ENCODE results near the gene RAPGEF3.
A peak's percentile ranks its signal among the peaks of the same experiment; 100 is the strongest.

The RAPGEF3 gene

GRCh38 chr12:47718531-47718930, 40.1 kb downstream of the RAPGEF3 start:
- DNase-seq (ENCODE audit: low read depth): no peak

GRCh38 chr12:47717443-47718193, 41.1 kb downstream of the RAPGEF3 start:
- peak; percentile 31 for DNase-seq (ENCODE audit: low read depth)

GRCh38 chr12:47717046-47717442, 41.6 kb downstream of the RAPGEF3 start:
- DNase-seq (ENCODE audit: low read depth): no peak

DNA sequence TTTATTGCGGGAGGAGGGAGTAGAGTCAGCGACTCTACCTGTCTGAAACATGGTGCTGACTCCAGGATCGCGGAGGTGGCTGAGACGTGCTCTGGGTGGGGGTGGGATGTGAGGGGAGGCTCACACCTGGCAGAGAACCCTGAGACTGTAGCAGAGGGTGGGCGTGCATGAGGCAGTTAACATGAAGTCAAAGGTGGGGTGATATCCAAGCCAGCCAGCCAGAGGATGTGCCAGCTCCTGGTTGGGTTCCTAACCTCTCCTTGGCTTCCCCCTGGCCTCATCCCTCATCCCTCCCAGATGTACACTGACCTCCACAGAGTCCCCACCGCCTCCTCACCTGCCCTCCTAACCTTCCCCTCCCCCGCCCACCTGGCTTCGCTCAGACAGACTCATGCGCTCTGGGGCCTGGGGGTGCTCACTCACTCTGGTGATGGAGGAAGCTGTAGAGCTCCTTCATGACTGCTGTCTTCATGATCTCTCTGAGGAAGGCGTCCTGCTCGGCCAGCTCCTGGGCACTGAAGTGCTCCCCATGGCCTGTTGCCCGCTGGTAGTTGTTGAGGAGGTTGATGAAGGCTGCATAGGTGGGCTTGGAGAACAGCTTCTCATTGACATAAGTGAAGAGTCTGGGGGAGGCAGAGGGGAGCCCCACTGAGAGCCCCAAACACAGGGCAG, 42.7 kb downstream of the RAPGEF3 start:
- no peak for DNase-seq (ENCODE audit: low read depth)

DNA sequence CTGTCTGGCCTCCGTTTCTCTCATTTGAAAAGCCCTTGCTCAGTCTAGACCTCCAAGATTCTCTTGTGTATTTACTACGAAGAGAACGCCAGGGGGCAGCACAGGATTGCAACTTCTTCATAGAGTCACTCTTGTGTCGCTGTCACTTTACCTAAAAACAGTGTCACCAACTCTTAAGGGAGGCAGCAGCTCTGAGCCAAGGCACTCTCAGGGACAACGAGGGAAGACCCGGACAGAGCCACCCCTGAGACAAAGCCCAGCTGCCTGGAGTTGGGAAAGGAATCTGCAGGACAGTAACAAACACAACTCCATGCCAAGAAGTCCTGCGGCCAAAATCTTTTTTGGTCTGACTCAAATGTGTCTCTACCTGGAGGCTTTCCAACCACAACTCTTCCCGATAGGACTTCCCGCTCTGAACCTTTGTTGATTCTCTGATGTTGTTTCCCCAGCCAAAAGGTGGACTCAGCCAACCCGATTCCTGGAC, 43.2 kb downstream of the RAPGEF3 start:
- peak; percentile 60 for DNase-seq (ENCODE audit: low read depth)

GRCh38 chr12:47714826-47715386, 43.8 kb downstream of the RAPGEF3 start:
- no peak for DNase-seq (ENCODE audit: low read depth)

DNA sequence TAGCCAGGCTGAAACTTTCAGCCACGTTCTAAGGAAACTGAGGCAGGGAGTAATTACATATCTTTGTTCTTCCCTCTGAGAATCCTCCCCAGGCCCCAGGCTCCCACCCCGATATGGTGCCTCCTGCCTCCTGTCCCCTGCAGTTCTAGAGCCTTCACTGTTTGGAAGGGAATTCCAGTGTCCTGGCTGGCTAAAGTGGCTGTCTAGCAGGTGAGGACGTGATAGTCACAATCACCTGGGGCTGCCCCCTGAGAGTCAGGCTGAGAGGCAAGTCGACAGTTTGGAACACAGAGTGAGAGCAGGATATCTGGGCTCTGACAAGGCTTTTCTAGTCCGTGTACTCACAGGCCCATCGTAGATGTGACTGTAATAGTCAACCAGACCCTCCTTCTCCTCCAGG, 46.5 kb downstream of the RAPGEF3 start:
- no peak for DNase-seq (ENCODE audit: low read depth)

DNA sequence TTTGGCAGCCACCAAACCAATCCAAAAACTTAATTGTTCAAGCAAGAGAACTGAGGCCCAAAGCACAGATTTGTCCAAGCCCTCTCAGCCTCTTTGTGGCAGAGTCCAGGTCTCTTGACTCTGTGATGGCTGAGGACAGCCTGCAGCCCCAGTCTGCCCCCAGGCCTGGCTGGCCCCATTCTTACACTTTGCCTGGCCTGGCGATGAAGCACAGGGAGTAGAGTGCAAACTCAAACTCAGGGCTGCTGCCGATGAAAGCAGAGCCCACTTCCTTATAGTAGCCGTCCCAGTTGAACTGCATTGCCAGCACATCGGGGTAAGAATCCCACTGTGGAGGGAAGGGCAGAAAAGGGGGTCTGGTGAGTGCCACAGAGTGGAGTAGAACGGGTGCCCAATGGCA, 47.2 kb downstream of the RAPGEF3 start:
- DNase-seq (ENCODE audit: low read depth): no peak

GRCh38 chr12:47710278-47710677, 48.4 kb downstream of the RAPGEF3 start:
- no peak for DNase-seq (ENCODE audit: low read depth)

- DNase-seq (ENCODE audit: low read depth): no peak
Observed at GRCh38 chr12:47709671-47710070, 49.0 kb downstream of the RAPGEF3 start.

DNA sequence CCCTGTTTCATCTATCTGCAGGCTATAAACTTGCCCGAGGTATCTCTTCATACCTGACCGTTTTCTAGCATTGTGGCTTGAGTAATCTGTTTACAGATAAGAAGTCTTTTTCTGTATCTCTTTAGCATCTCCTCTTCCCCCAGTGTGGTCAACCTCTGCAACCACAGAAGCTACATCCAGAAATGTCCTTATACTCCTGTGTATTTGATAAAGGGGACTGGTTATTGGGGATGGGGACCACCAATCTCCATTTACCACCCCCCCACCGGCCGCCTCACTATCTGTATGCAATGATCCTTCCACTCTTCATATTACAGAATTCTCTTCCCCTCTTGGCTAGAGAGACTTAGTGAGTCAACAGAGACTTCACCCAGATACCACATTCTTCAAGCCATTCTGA, 49.4 kb downstream of the RAPGEF3 start:
- no peak for DNase-seq (ENCODE audit: low read depth)

GRCh38 chr12:47707905-47708543, 50.7 kb downstream of the RAPGEF3 start:
- DNase-seq (ENCODE audit: low read depth): no peak

- DNase-seq (ENCODE audit: low read depth): no peak
Observed at GRCh38 chr12:47707355-47707754, 51.3 kb downstream of the RAPGEF3 start.

GRCh38 chr12:47705566-47706425, 52.9 kb downstream of the RAPGEF3 start, which contains the start of gene RPAP3:
RPAP3 (minus strand) TSS chr12:47706030; CDS start chr12:47702840, 3,190 bp downstream.
- peak; percentile 97 for DNase-seq (ENCODE audit: low read depth)

DNA sequence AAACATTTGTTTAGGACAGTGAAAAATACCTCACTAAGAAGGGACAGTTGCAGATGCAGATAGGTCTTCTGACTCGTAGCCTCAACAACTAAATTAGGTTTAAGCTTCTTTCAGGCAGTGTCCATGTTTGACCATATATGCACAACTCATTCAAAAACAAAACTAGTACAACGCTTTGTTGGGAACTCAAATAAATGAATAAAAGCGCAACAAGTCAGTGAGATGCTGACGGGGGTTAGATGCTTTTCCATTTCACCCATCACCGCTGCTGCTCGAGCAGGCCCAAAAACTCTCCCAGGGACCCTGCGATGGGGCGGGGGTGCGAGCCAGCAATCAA, 53.5 kb downstream of the RAPGEF3 start:
- no peak for DNase-seq (ENCODE audit: low read depth)

GRCh38 chr12:47704719-47705118, 54.0 kb downstream of the RAPGEF3 start:
- no peak for DNase-seq (ENCODE audit: low read depth)

DNA sequence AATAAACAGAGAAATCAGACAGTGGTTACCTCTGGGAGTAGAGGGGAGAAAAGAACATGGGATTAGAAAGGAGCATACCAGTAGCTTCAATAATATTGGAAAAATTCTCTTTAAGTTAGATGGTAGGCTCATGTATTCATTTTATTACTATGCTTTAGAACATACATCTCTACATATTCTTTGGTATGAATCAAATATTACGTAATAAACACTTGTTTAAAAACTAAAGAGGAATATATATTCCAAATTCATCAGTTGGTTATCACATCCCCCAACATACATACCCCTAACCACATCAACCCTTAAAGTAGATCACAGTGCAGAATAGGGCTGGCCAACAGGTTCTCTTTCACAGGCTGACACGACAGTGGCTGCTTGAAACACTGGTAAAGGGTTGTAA, 58.4 kb downstream of the RAPGEF3 start:
- no peak for DNase-seq (ENCODE audit: low read depth)

DNA sequence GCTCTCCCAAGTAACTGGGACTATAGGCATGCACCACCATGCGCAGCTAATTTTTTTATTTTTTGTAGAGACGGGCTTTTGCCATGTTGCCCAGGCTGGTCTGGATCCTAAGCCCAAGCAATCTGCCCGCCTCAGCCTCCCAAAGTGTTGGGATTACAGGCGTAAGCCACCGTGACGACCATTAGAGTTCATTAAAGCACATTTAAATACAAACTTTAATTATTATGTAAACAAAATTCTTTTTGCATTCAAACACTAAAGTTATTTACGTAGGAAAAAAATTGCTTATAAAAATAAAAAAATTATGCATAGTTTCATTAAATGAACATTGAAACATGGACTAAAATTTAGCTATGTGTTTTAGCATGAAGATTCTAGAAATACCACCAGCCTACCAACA, 60.0 kb downstream of the RAPGEF3 start:
- no peak for DNase-seq (ENCODE audit: low read depth)

- DNase-seq (ENCODE audit: low read depth): no peak
Observed at GRCh38 chr12:47698055-47698454, 60.6 kb downstream of the RAPGEF3 start.

DNA sequence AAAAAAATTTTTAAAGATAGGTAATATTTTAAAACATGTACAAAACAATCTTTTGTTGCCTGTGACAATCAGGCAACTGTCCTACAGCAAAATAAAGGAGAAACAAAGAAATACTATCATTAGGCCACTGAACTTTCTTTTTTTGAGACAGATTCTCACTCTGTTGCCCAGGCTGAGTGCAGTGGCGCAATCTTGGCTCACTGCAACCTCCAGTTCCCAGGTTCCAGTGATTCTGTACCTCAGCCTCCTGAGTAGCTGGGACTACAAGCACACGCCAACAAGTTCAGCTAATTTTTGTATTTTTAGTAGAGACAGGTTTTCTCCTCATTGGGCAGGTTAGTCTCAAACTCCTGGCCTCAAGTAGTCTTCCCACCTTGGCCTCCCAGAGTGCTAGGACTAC, 69.5 kb downstream of the RAPGEF3 start:
- no peak for DNase-seq (ENCODE audit: low read depth)

DNA sequence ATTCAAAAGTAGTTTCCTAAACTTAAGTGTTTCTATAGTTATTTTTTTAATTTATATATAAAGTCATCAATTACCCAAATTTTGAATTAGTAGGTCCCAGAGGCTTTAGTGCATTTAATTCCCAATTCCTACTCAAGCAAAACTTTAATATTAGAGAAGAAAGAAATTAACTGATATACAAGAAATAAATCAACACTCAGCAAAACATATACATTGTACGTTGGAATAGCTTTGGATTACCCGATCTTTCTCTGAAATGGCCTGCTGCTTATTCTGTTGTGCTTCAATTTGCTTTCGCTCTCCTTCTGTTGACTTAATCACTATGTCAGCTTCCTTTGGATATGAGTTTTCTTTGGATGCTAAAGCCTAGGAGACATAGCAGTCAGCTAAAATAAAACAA, 71.0 kb downstream of the RAPGEF3 start:
- DNase-seq (ENCODE audit: low read depth): no peak
